GM23338 (cell line): ENCODE measurements around the gene PSMD13. TPM values are rescaled to one million over a fixed set of nuclear protein-coding genes. Genes with fewer than 3 reads are reported as not detected.

Experiments used
- ATAC-seq: fragments of 200-7000 bp; cut with Tn5 transposase; 3 replicates; pipeline ENCODE4 v1.9.1; 2020
- DNase-seq: peaks from one replicate; pipeline ENCODE4 v3.0.0-alpha.2; 2015; ENCODE audit warnings: low spot score
- H2AFZ ChIP-seq: fragments of 200-600 bp; sonication (generic); 2 replicates; pipeline ENCODE4 v1.8.0; 2016; ENCODE audit warnings: antibody characterized with exemption, mild to moderate bottlenecking, moderate library complexity
- H3F3A ChIP-seq: fragments of 200-600 bp; sonication (generic); replicated peaks from 2 replicates; pipeline ENCODE4 v1.8.0; 2017; ENCODE audit warnings: antibody characterized with exemption, mixed run types, low read depth
- H3K27ac ChIP-seq: fragments of 200-600 bp; sonication (generic); 2 replicates; pipeline ENCODE4 v1.6.1; 2016; ENCODE audit warnings: low read depth
- H3K27me3 ChIP-seq: fragments of 200-600 bp; sonication (generic); 2 replicates; pipeline ENCODE4 v1.8.0; 2016; ENCODE audit warnings: mild to moderate bottlenecking, mixed run types, moderate library complexity; ENCODE audit not compliant: insufficient read depth
- H3K36me3 ChIP-seq: fragments of 200-600 bp; sonication (generic); 2 replicates; pipeline ENCODE4 v1.8.0; 2016; ENCODE audit warnings: mild to moderate bottlenecking; ENCODE audit not compliant: insufficient read depth
- H3K4me1 ChIP-seq: fragments of 200-600 bp; sonication (generic); 2 replicates; pipeline ENCODE4 v1.8.0; 2016; ENCODE audit warnings: mild to moderate bottlenecking, moderate library complexity; ENCODE audit not compliant: insufficient read depth
- H3K4me2 ChIP-seq: fragments of 200-600 bp; sonication (generic); 2 replicates; pipeline ENCODE4 v1.7.1; 2017; ENCODE audit warnings: mixed run types
- H3K4me3 ChIP-seq: fragments of 200-600 bp; sonication (generic); 2 replicates; pipeline ENCODE4 v1.6.1; 2016; ENCODE audit warnings: mixed run types
- H3K79me2 ChIP-seq: fragments of 200-600 bp; sonication (generic); replicated peaks from 2 replicates; pipeline ENCODE4 v1.8.0; 2017; ENCODE audit warnings: mild to moderate bottlenecking; ENCODE audit not compliant: insufficient read depth
- H3K9me2 ChIP-seq: fragments of 200-600 bp; sonication (generic); 2 replicates; pipeline ENCODE4 v1.8.0; 2017; ENCODE audit not compliant: insufficient read depth
- H4K20me1 ChIP-seq: fragments of 200-600 bp; sonication (generic); replicated peaks from 2 replicates; pipeline ENCODE4 v1.8.0; 2017; ENCODE audit warnings: mild to moderate bottlenecking; ENCODE audit not compliant: insufficient read depth
- H3K27ac Mint-ChIP-seq: 2 replicates; pipeline ENCODE4 v1.8.0; 2020; ENCODE audit warnings: inconsistent platforms, mild to moderate bottlenecking, moderate library complexity, mixed read lengths
- H3K27me3 Mint-ChIP-seq: 3 replicates; pipeline ENCODE4 v1.8.0; 2022; ENCODE audit warnings: low read depth, mild to moderate bottlenecking, moderate library complexity, mixed read lengths, inconsistent platforms; ENCODE audit not compliant: insufficient read depth, poor library complexity
- H3K36me3 Mint-ChIP-seq: 3 replicates; pipeline ENCODE4 v1.8.0; 2021; ENCODE audit warnings: low read depth, mild to moderate bottlenecking, inconsistent platforms, moderate library complexity, mixed read lengths
- H3K4me1 Mint-ChIP-seq: 3 replicates; pipeline ENCODE4 v1.8.0; 2020; ENCODE audit warnings: mild to moderate bottlenecking, inconsistent platforms, mixed read lengths
- H3K4me3 Mint-ChIP-seq: 3 replicates; pipeline ENCODE4 v1.8.0; 2021; ENCODE audit warnings: moderate library complexity, mild to moderate bottlenecking, inconsistent platforms, mixed read lengths
- H3K9me3 Mint-ChIP-seq: 3 replicates; pipeline ENCODE4 v1.8.0; 2020; ENCODE audit warnings: moderate library complexity, mild to moderate bottlenecking, inconsistent platforms, mixed read lengths
- CREB1 ChIP-seq: fragments of 250-450 bp; sonication (Bioruptor Pico); IDR thresholded peaks from 2 replicates; pipeline ENCODE4 v1.5.0; 2020; ENCODE audit warnings: low read depth, mild to moderate bottlenecking, moderate library complexity
- CTCF ChIP-seq, 2 experiments: fragments of 200-600 bp in 1 of 2; sonication (generic) in 1 of 2; conservative IDR thresholded peaks; 2 replicates each; pipeline versions ENCODE4 v1.5.1 to v1.6.1; 2016 to 2017; ENCODE audit warnings: antibody characterized with exemption in 2 of 2, low read depth in 2 of 2, mild to moderate bottlenecking in 2 of 2, moderate library complexity in 1 of 2
- ETS1 ChIP-seq: IDR thresholded peaks from 2 replicates; pipeline ENCODE4 v1.6.1; 2016; ENCODE audit warnings: antibody characterized with exemption
- EZH2 ChIP-seq: fragments of 200-600 bp; sonication (generic); IDR thresholded peaks from one replicate; pipeline ENCODE4 v1.8.0; 2017; ENCODE audit warnings: antibody characterized with exemption, mild to moderate bottlenecking, low read depth; ENCODE audit not compliant: unreplicated experiment
- EZH2phosphoT487 ChIP-seq: fragments of 200-600 bp; sonication (generic); IDR thresholded peaks from one replicate; pipeline ENCODE4 v1.8.1; 2018; ENCODE audit warnings: antibody characterized with exemption; ENCODE audit not compliant: unreplicated experiment
- JUNB ChIP-seq: IDR thresholded peaks from one replicate; pipeline ENCODE4 v1.6.1; 2016; ENCODE audit warnings: antibody characterized with exemption; ENCODE audit not compliant: unreplicated experiment
- NANOG ChIP-seq: IDR thresholded peaks from 2 replicates; pipeline ENCODE4 v1.6.1; 2016; ENCODE audit warnings: antibody characterized with exemption, borderline replicate concordance
- POLR2AphosphoS5 ChIP-seq: IDR thresholded peaks from 2 replicates; pipeline ENCODE4 v1.6.1; 2016; ENCODE audit warnings: antibody characterized with exemption, low read depth
- REST ChIP-seq: IDR thresholded peaks from one replicate; pipeline ENCODE4 v1.6.1; 2018; ENCODE audit warnings: antibody characterized with exemption; ENCODE audit not compliant: unreplicated experiment
- STAT1 ChIP-seq: IDR thresholded peaks from one replicate; pipeline ENCODE4 v1.6.1; 2016; ENCODE audit warnings: antibody characterized with exemption; ENCODE audit not compliant: unreplicated experiment
- ZNF114 ChIP-seq: fragments of 250-450 bp; sonication (Bioruptor Pico); IDR thresholded peaks from 2 replicates; pipeline ENCODE4 v1.5.0; 2020; ENCODE audit warnings: mild to moderate bottlenecking, moderate library complexity
- ZNF331 ChIP-seq: fragments of 250-450 bp; sonication (Bioruptor Pico); IDR thresholded peaks from 2 replicates; pipeline ENCODE4 v1.5.0; 2020; ENCODE audit warnings: low read depth, mild to moderate bottlenecking, moderate library complexity
- polyA plus RNA-seq: library from polyadenylated mRNA; unstranded; fragments of >200 nt; fragmentation: Nextera tagmentation; extraction: Ambion mirVana; gene quantifications from 2 replicates; pipeline ENCODE4 v1.2.1, GENCODE V29; 2016
- total RNA-seq: library from RNA; depleted of rRNA; stranded (reverse); fragments of >200 nt; shearing (Covaris generic); gene quantifications from 2 replicates; pipeline ENCODE4 v1.2.3, GENCODE V29; 2014

The PSMD13 gene
- total and polyA plus RNA-seq, 2 experiments from 2014 or later = 111 to 114 TPM

- TF ChIP-seq STAT1 (no peak), POLR2AphosphoS5 (no peak), EZH2phosphoT487 (no peak), CTCF (conservative IDR thresholded peaks at IDR 0.05; ENCODE audit: low read depth in 2 of 2) (no peak)
Measured at GRCh38 chr11:224424-224823, 12.4 kb upstream of the PSMD13 start (continued).

GRCh38 chr11:225734-226453 is 10.9 kb upstream of the PSMD13 start:
- Histone ChIP-seq H3K79me2 (0 out of 2 replicates have a peak, but pooled peaks cover 7% of the 10 kb centered on the region), H2AFZ (no peak overlapping the region), H3K4me2 (no peak overlapping the region), H3K36me3 (no peaks in the 10 kb centered on the region), H3F3A (no peaks in the 10 kb centered on the region), H4K20me1 (0 out of 2 replicates have a peak, but pooled peaks cover 3% of the 10 kb centered on the region), H3K27me3 (no peaks in the 10 kb centered on the region), H3K4me1 (no peaks in the 10 kb centered on the region), H3K4me3 (no peak overlapping the region), H3K9me2 (no peaks in the 10 kb centered on the region), H3K27ac (no peak overlapping the region)
- no peak overlapping the region for H3K27ac Mint-ChIP-seq
- DNase-seq = no peak
- H3K9me3 Mint-ChIP-seq = no peaks in the 10 kb centered on the region
- H3K4me3 Mint-ChIP-seq = no peak overlapping the region; the same call in 2 of the 3 replicates
- peaks cover 14% of the 10 kb centered on the region for H3K27me3 Mint-ChIP-seq
- H3K36me3 Mint-ChIP-seq = no peaks in the 10 kb centered on the region; the same call in 2 of the 3 replicates
- H3K4me1 Mint-ChIP-seq = no peaks in the 10 kb centered on the region
- ATAC-seq = no peak
- no peak for TF ChIP-seq REST
- TF ChIP-seq STAT1 = no peak
- TF ChIP-seq JUNB = no peak
- no peak for TF ChIP-seq CREB1
- TF ChIP-seq POLR2AphosphoS5 = no peak
- TF ChIP-seq EZH2phosphoT487 = no peak
- no peak for TF ChIP-seq EZH2
- no peak for TF ChIP-seq NANOG
- TF ChIP-seq ZNF331 = no peak
- TF ChIP-seq ETS1 = no peak
- no peak for TF ChIP-seq ZNF114 (CRISPR knock-in tag)
- no peak for TF ChIP-seq CTCF (conservative IDR thresholded peaks at IDR 0.05; ENCODE audit: low read depth in 2 of 2)
